HG03571 (cell line): Measurements from ENCODE around the gene TPST1.
"Not testable (repeated sequence)": the region's sequence is repeated elsewhere in the genome, so short reads cannot be mapped to it uniquely, and the experiment has no call there.

Experiments used
- ATAC-seq: cut with Tn5 transposase; IDR thresholded peaks from one replicate; pipeline ENCODE4 v1.9.1; 2021; ENCODE audit not compliant: unreplicated experiment

The TPST1 gene

GRCh38 chr7:66187905-66188304, 17.2 kb upstream of the TPST1 start:
- no peak for ATAC-seq

DNA sequence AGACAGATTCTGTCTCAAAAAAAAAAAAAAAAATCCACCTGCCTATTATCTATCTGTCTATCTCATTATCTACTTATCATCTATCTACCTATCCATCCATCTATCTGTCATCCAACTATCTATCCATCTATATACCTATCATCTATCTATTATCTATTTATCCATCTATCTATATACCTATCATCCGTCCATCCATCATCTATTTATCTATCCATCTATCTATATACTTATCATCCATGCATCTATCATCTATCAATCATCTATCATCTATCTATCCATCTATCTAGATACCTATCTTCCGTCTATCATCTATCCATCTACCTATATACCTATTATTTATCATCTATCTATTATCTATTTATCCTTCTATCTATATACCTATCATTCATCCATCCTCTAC, 16.5 kb upstream of the TPST1 start:
- ATAC-seq = no peak

- no peak for ATAC-seq
These were observed 15.2 kb upstream of the TPST1 start for GRCh38 chr7:66189695-66190503.

DNA sequence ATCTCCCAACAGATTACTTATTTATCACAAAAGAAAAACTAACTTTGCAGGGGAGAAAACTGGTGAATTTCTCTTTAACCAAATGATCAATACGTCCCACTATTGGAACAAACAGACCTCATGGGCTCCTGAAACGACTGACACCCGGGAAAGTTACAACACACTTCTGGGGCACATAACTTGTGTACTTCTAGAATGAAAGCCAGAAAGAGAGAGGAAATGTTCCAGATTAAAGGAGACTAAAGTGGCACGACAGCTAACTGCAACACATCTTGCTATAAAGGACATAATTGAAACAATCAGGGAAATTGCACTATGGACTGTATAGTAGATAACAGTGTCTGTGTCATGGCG, 14.7 kb upstream of the TPST1 start:
- no peak for ATAC-seq

- ATAC-seq = no peak
These were observed 11.9 kb upstream of the TPST1 start for GRCh38 chr7:66193146-66193725.

- no peak for ATAC-seq
These were observed 6.7 kb upstream of the TPST1 start for GRCh38 chr7:66198469-66198868.

DNA sequence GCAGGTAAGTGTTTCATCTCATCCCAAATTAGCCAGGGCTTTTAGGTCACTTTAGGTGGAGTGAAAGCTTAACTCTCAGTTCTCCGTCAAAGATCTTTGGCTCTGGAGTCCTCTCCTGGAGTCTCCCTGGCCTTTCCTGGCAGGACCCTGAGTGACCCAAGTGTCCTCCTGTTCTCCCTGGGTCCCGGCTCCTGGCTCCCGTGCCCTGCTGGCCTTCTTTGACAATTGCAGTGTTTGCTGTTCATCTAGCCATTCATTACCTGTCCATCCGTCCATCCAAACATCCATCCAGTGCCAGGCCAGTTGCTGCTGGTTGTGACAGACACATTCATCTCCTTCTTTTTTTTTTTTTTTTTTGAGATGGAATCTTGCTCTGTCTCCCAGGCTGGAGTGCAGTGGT, 6.2 kb upstream of the TPST1 start:
- no peak for ATAC-seq

GRCh38 chr7:66202441-66202840, 2.7 kb upstream of the TPST1 start:
- ATAC-seq = no peak

- no peak for ATAC-seq
These were observed 582 bp downstream of the TPST1 start for GRCh38 chr7:66205741-66206090.

DNA sequence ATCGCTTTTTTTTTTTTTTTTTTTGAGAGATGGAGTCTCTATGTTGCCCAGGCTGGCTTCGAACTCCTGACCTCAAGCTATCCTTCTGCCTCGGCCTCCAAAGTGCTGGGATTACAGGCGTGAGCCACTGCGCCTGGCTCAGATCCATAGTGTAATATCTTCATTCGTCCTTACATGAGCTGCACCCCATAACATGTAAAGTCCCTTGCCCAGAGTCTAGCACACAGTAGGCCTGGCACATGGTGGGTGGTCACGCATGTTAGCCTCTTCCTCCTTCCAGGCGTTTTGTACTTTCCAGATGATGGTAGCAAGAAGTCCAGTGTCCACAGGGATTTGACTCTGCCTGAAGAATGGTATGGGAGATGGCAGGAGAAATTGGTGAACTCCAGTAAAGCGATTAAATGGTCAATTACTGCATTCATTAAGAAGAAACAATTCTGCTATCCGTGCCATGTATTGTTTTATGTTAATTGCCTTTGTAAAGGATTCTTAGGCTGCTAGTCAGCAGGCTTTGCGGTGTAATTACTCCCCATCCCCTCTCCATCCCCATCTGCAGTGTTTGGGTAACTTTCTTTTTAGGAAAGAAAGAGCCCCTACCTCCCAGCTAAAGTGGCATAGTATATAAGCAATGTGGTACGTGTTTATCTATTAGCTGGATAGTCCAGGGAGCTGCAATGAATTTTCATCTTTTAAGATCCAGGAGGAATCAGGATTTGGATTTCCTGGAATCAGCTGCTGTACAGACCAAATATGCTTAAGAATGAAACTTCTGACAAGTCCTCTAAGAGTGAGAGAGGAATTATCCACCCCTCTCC, 1.2 kb downstream of the TPST1 start:
- ATAC-seq = no peak

- no peak for ATAC-seq
These were observed 1.8 kb downstream of the TPST1 start for GRCh38 chr7:66206934-66207240.

DNA sequence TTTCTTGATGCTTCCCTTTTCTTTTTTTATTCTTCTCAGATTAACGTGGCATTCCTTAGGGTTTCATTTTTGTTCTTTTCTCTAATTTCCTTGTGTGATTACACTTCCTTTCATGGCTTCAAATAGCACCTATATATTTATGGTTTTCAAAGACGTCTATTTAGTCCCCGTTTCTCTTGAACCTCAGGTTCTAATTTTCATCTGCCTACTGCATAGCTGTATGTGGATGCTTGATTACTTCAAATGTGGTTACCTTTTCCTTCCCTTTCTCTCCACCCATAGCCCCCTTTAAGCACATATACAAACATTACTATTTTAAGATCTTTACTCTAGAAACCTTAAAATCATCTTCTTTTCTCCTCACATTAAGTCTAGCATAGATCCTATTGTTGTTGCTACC, 2.4 kb downstream of the TPST1 start:
- ATAC-seq = no peak

GRCh38 chr7:66211429-66211828, 6.3 kb downstream of the TPST1 start:
- no peak for ATAC-seq

- no peak for ATAC-seq
These were observed 8.5 kb downstream of the TPST1 start for GRCh38 chr7:66213637-66214036.

DNA sequence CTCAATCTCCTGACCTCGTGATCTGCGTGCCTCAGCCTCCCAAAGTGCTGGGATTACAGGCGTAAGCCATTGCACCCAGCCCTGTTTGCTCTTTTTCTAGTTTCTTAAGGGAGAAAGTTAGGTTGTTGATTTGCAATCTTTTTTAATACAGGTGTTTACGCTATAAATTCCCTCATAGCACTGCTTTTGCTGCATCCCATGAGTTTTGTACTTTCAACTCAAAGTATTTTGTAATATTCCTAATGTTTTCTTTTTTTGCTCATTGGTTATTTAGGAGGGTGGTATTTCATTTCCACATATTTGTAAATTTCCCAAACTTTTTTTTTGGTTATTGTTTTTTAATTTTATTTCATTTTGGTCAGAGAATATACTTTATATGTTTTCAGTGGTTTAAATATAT, 11.6 kb downstream of the TPST1 start:
- ATAC-seq = no peak

- no peak for ATAC-seq
These were observed 14.7 kb downstream of the TPST1 start for GRCh38 chr7:66219805-66220204.

GRCh38 chr7:66221442-66221841, 16.3 kb downstream of the TPST1 start:
- no peak for ATAC-seq

- ATAC-seq = no peak
These were observed 22.7 kb downstream of the TPST1 start for GRCh38 chr7:66227808-66228207.

- not testable (repeated sequence) for ATAC-seq
These were observed 26.4 kb downstream of the TPST1 start for GRCh38 chr7:66231326-66232216.

DNA sequence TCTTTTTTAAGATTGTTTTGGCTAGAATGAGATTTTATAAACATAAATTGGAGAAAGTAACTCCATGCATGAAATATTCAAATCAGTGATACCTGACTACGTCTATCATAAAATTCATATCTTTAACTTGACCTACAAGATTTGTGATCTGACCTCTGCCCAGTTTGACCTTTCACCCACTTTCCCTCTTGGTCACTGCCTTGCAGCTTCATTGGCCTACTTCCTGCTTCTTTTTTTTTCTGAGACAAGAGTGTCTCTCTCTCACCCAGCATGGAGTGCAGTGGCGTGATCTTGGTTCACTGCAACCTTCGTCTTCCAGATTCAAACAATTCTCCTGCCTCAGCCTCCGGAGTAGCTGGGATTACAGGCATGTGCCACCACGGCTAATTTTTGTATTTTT, 28.5 kb downstream of the TPST1 start:
- no peak for ATAC-seq

GRCh38 chr7:66236713-66237303, 31.7 kb downstream of the TPST1 start:
- no peak for ATAC-seq
